NT2/D1 (cell line): ENCODE data around the gene AOAH.

Source experiments
- SUZ12 ChIP-seq: IDR thresholded peaks from 2 replicates; pipeline ENCODE4 v1.6.1; 2011; ENCODE audit not compliant: insufficient read length, insufficient read depth; ENCODE audit errors: extremely low read depth
- ZNF274 ChIP-seq: IDR thresholded peaks from 2 replicates; pipeline ENCODE4 v1.6.1; 2011; ENCODE audit warnings: mild to moderate bottlenecking, low read depth, low read length

- TF ChIP-seq SUZ12 (no peak), ZNF274 (no peak)
Observed at GRCh38 chr7:36535866-36536664, 188.2 kb downstream of the AOAH start.
